Right lobe of liver (tissue), 6 donors: Measurements from ENCODE around the gene TRAF3IP1. TPM values are rescaled to one million over a fixed set of nuclear protein-coding genes. Genes with fewer than 3 reads are reported as not detected.

Experiments
- ATAC-seq, 4 donors: fragments of 200-7000 bp; cut with Tn5 transposase; one replicate each; pipeline ENCODE4 v1.9.1; 2020; ENCODE audit warnings: mild to moderate bottlenecking in 4 of 4, moderate library complexity in 4 of 4
- DNase-seq, 3 donors: peaks; one replicate each; pipeline ENCODE4 v3.0.0-alpha.2; 2020
- H3K27ac ChIP-seq, 3 donors: fragments of 200-600 bp; one replicate each; pipeline ENCODE4 v1.8.0; 2022
- H3K27me3 ChIP-seq, 2 donors: fragments of 200-600 bp; one replicate each; pipeline ENCODE4 v1.8.0; 2022
- H3K36me3 ChIP-seq, 4 donors: fragments of 200-600 bp; sonication (generic) in 1 of 4; one replicate each; pipeline versions ENCODE4 v1.5.1 to v1.8.0; 2017 to 2022; ENCODE audit warnings: control low read depth in 1 of 4
- H3K4me1 ChIP-seq, 4 donors: fragments of 200-600 bp; sonication (generic) in 1 of 4; one replicate each; pipeline versions ENCODE4 v1.5.1 to v1.8.0; 2017 to 2022; ENCODE audit warnings: control low read depth in 1 of 4
- H3K4me3 ChIP-seq, 3 donors: fragments of 200-600 bp; one replicate each; pipeline ENCODE4 v1.8.0; 2022
- H3K9me3 ChIP-seq, 4 donors: fragments of 200-600 bp; sonication (generic) in 1 of 4; one replicate each; pipeline versions ENCODE4 v1.5.1 to v1.8.0; 2017 to 2022; ENCODE audit warnings: control low read depth in 1 of 4
- CTCF ChIP-seq, 4 donors: fragments of 200-600 bp in 3 of 4; fragments of 450-650 bp in 1 of 4; IDR thresholded peaks; one replicate each; pipeline versions ENCODE4 v1.5.1 to v1.8.0; 2016 to 2022; ENCODE audit warnings: antibody characterized with exemption in 4 of 4, mild to moderate bottlenecking in 2 of 4
- POLR2A ChIP-seq: fragments of 450-650 bp; IDR thresholded peaks from one replicate; pipeline ENCODE4 v1.6.1; 2017; ENCODE audit warnings: antibody characterized with exemption, mild to moderate bottlenecking
- WGBS: methylation state at CpG from one replicate; pipeline ENCODE4 v1.1.6; 2018; ENCODE audit warnings: low coverage, low lambda C conversion rate; ENCODE audit not compliant: insufficient coverage; ENCODE audit errors: missing lambda C conversion rate; 5-methylcytosine and 5-hydroxymethylcytosine counted together
- intact Hi-C, 2 donors: fragments of 100-400 bp; cut with DNase I; formaldehyde crosslinking; loops; one replicate each; pipeline versions ENCODE4 v1.11.2 to v1.14.1; 2022
- total RNA-seq, 6 experiments: library from RNA; depleted of rRNA in 2 of 6; stranded (reverse); fragments of >200 nt in 2 of 6; fragmentation: NEBNext Ultra II Directional in 3 of 6; extraction: Animal tissue kit (Norgen Biotek cat#: 25700) in 3 of 6; gene quantifications; one replicate each; pipeline versions ENCODE4 v1.1.0 to v1.2.4, GENCODE V29; 2016 to 2023
- donor health status: DM: no; HTN: yes; CAD: no.
- donor health status: DM: no; HTN: no; CAD: no.
- donor health status: DM: no; HTN: no; CAD: no.
- donor health status: DM: no; HTN: yes; CAD: no.
- donor health status: DM: no; HTN: yes; CAD: no.

TRAF3IP1 gene
- total RNA-seq, 6 experiments from 2014 or later: 4.6 to 12.0 (median 8.3) TPM

GRCh38 chr2:238396663-238397062 lies 76.3 kb downstream of the TRAF3IP1 start:
- Histone ChIP-seq H3K4me3 (no peak overlapping the region), H3K9me3 (no peaks in the 10 kb centered on the region), H3K27ac (no peak overlapping the region), H3K27me3 (no peaks in the 10 kb centered on the region), H3K4me1 (no peaks in the 10 kb centered on the region), H3K36me3 (no peaks in the 10 kb centered on the region)
- no peak for TF ChIP-seq POLR2A
- intact Hi-C loops: no loop called here
- 100% methylated on average over 3 of the region's 7 CpGs for WGBS
- ATAC-seq (no peak), DNase-seq (no peak)

- Histone ChIP-seq H3K36me3 (no peaks in the 10 kb centered on the region), H3K27me3 (no peaks in the 10 kb centered on the region), H3K9me3 (no peaks in the 10 kb centered on the region), H3K4me3 (no peak overlapping the region), H3K27ac (no peak overlapping the region), H3K4me1 (no peaks in the 10 kb centered on the region)
- TF ChIP-seq CTCF (IDR thresholded peaks at IDR 0.05) (no peak), POLR2A (no peak)
- intact Hi-C loops: no loop called here
- WGBS: 92% methylated on average over 7 of the region's 14 CpGs
- no peak for DNase-seq
- ATAC-seq: no peak
Observed at GRCh38 chr2:238397356-238397755, 77.0 kb downstream of the TRAF3IP1 start.

- Histone ChIP-seq H3K27ac (no peak overlapping the region), H3K36me3 (no peaks in the 10 kb centered on the region), H3K27me3 (no peaks in the 10 kb centered on the region), H3K9me3 (no peaks in the 10 kb centered on the region), H3K4me3 (no peak overlapping the region), H3K4me1 (no peaks in the 10 kb centered on the region)
- ATAC-seq (no peak), DNase-seq (no peak)
- TF ChIP-seq CTCF (IDR thresholded peaks at IDR 0.05) (no peak), POLR2A (no peak)
- intact Hi-C loops: no loop called here
- 98% methylated on average over 5 of the region's 6 CpGs for WGBS
Observed at GRCh38 chr2:238398577-238398976, 78.3 kb downstream of the TRAF3IP1 start.

GRCh38 chr2:238399094-238399493 lies 78.8 kb downstream of the TRAF3IP1 start:
- no peaks in the 10 kb centered on the region for H3K9me3 ChIP-seq
- H3K4me3 ChIP-seq: no peak overlapping the region
- H3K4me1 ChIP-seq: no peaks in the 10 kb centered on the region
- 56% methylated on average over 2 of the region's 2 CpGs for WGBS
- DNase-seq (no peak), ATAC-seq (no peak)
- TF ChIP-seq POLR2A (no peak), CTCF (IDR thresholded peaks at IDR 0.05) (no peak)
- no peaks in the 10 kb centered on the region for H3K36me3 ChIP-seq
- H3K27ac ChIP-seq: no peak overlapping the region
- intact Hi-C loops: no loop called here
- no peaks in the 10 kb centered on the region for H3K27me3 ChIP-seq

GRCh38 chr2:238401551-238401950 lies 81.2 kb downstream of the TRAF3IP1 start:
- no peaks in the 10 kb centered on the region for H3K36me3 ChIP-seq
- no peaks in the 10 kb centered on the region for H3K9me3 ChIP-seq
- H3K4me3 ChIP-seq: no peak overlapping the region
- no CpG with 5 or more reads among the region's 8 CpGs for WGBS
- TF ChIP-seq CTCF (IDR thresholded peaks at IDR 0.05): no peak
- no peak for TF ChIP-seq POLR2A
- no peak for ATAC-seq
- no peak for DNase-seq
- no peak overlapping the region for H3K27ac ChIP-seq
- intact Hi-C loops: loop anchor here in 1 of 2 donors (10.0 kb wide), 1 partner anchor 53 kb away; no protein-coding TSS in a partner anchor
- H3K4me1 ChIP-seq: peaks cover 0 to 8% (median 3%) of the 10 kb centered on the region in 4 donors
- no peaks in the 10 kb centered on the region for H3K27me3 ChIP-seq
